ENCODE results near the gene EHBP1.
A peak's percentile ranks its signal among the peaks of the same experiment; 100 is the strongest.
"Not testable (repeated sequence)": the region's sequence is repeated elsewhere in the genome, so short reads cannot be mapped to it uniquely, and the experiment has no call there.

The EHBP1 gene

DNA sequence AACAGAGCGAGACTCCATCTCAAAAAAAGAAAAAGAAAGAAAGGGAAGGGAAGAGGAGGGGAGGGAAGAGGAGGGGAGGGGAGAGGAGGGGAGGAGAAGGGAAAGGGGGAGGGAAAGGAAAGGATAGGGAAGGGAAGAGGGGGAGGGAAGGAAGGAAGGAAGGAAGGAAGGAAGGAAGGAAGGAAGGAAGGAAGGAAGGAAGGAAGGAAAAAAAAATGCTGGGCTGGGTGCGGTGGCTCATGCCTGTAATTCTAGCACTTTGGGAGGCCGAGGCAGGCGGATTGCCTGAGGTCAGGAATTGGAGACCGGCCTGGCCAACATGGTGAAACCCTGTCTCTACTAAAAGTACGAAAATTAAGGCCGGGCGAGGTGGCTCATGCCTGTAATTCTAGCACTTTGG is 314.2 kb downstream of the EHBP1 start:
- not testable (repeated sequence) for DNase-seq (ENCODE audit: low spot score)

DNA sequence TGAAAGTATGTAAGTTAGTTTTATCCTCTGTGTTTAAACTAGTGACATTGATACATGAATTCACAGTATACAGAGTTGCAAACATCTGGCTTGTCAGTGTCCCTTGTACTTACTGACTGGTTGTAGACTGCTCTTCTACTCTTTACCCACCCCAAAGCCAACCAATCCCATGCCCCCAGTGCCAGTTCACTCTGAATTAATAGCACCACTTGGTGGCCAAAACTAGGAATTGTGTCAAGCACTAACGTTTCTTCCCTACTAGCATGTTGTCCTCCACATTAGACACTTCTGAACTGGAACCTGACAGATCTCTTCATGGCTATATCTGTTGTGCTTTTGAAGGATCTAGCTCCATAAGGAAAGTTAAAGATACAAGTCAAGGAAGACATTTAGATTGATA is 317.9 kb downstream of the EHBP1 start:
- peak; percentile 10 for DNase-seq (ENCODE audit: low spot score)

DNA sequence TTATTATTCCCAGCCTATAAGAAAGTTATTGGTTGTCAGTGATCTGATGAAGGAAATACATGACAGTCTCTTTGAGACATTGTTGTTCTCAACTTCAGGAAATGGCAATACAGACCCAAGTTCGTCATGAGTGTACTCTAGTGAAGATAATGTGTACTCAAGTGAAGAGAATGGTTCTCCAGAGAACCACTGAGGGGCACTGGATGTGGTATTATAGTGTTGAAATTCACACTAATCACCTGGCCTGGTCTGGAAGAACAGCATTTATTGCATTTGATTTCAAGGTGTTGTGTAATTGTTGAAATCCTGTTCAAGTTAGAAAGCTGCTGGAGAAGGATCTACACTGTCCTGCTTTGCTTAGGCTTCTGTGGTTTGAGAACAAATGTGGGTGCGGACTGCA is 321.7 kb downstream of the EHBP1 start:
- no peak for DNase-seq (ENCODE audit: low spot score)

DNA sequence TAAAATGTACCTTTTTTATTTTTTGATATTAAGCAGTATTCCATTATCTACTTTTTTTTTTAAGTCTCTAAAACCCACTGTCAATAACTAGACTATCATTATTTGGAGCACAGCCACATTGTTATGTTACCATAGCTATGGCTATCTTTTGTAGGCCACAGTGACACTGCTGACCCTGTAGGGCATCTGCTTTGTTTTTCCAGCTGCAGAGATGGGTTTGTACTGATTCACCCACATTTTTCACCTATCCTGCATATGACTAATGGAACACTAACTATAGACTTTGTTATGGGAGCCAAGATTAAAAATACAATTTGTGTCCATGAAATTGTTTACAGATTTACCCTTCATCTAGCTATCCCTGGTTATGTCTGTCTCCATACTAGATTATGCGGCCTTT is 323.5 kb downstream of the EHBP1 start:
- no peak for DNase-seq (ENCODE audit: low spot score)

- DNase-seq (ENCODE audit: low spot score): no peak
These were observed 329.0 kb downstream of the EHBP1 start for GRCh38 chr2:63034526-63034925.

GRCh38 chr2:63035169-63035568 is 329.7 kb downstream of the EHBP1 start:
- no peak for DNase-seq (ENCODE audit: low spot score)

DNA sequence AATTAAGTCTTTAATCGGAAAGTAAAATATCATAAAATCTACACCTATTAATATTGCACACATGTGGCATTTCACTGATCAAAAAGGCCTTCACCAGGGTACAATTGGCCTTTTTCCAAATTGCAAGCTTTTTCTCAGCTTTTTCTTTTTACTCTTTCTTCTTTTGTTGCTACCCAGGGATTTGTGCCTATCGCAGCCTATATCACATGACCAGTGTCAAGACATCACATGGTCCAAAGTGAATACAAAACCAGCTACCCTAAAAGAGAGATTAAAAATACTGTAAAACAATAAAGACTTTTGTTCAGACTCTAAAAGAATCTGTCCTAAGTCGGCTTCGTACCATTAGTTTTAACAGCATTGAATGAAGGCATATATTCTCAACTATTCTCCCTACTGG is 330.1 kb downstream of the EHBP1 start:
- peak; percentile 46 for DNase-seq (ENCODE audit: low spot score)

DNA sequence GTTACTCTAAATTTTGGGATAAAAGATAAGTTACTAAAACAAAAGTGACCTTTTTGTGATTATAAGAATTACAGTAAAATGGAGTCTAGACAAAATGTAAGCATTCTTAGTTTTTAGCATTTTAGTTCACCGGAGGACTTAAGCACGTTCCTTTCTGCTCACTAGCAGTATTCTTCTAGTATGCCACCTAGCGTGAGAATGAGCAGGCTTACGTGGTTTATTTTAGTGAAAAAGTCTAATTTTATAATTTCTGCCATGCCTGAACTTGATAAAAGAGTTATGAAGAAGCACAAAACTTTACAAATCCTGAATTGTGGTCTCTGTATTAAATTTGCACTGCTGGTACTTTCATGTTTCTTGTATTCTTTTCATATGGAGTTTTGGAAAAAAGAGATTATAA is 332.5 kb downstream of the EHBP1 start:
- no peak for DNase-seq (ENCODE audit: low spot score)

DNA sequence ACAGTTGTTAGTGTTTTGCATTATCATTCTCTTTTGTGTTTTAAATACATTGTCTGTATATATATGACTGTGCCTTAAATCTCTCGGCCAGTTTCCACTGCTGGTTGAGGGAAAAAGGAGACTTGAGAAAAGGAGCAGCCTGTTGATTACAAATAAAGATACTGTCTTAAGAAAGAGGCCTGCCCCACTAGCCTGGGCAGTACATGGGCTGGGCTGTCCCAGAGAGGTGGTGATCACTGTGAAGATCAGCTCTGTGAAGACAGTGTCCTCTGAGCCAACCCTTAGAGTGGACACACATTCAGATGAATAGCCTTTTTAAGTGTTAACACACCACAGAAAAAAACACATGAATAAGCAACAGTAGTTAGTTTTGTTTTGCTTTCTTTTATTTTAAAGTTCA is 335.1 kb downstream of the EHBP1 start:
- DNase-seq (ENCODE audit: low spot score): no peak

- DNase-seq (ENCODE audit: low spot score): no peak
These were observed 336.1 kb downstream of the EHBP1 start for GRCh38 chr2:63041592-63041991.

- DNase-seq (ENCODE audit: low spot score): no peak
These were observed 339.1 kb downstream of the EHBP1 start for GRCh38 chr2:63044362-63045327.

DNA sequence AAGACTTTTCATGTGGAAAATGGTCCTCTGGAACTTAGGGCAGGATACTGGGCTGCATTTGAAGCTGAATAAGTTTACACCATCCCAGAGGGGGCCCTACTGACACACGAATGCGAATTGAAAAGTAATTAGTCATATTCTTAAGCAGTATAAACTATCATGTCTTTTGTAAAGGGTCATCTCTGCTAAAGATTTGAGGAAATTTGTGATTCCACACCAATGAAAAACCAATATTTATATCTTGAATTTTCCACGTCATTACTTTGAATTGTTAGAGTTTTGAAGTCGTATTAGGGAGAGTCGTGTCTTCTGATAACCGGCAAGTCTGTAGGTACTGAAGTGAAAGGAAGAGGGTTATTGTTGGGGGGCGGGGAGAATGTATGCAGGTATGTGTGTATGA is 341.0 kb downstream of the EHBP1 start:
- no peak for DNase-seq (ENCODE audit: low spot score)

GRCh38 chr2:63046961-63047320 is 341.4 kb downstream of the EHBP1 start:
- DNase-seq (ENCODE audit: low spot score): peak; percentile 24

- no peak for DNase-seq (ENCODE audit: low spot score)
These were observed 342.1 kb downstream of the EHBP1 start for GRCh38 chr2:63047321-63048279.

GRCh38 chr2:63048367-63049171 is 343.1 kb downstream of the EHBP1 start:
- no peak for DNase-seq (ENCODE audit: low spot score)

DNA sequence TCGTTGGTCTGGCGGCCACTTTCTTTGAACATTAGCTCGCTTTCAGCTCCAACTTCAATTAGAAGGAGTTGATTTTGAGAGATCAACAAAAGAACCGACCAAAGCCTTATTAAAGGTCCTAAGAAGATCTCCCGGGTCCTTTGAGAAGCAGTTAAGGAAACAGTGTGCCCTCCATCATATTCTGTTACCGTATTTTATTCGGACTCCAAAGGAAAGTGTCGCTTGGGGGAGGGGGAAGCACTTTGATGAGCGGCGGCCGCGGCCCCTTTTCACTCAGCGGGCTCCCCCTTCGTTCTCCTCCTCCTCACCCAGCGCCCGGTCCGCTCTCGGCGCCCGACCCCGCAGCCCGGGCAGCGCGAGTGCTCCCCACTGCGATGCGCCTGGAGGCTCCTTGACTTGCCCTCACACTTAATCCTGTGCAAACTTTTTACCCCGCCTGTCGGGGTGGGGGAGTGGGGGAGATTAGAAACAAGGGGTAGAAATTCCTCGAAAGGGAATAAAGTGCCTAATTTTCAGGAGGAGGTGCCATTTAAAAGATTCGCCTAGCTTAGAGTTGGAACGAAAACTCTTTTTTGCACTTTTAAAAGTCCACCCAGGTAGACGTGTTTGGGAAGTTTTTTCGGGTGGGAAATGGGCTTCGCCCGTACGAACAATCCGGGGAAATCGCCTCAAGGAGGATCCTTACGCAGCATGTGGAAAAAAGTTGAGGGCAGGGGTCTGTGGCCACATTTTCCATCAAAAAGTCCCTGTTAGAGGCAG is 343.9 kb downstream of the EHBP1 start:
- DNase-seq (ENCODE audit: low spot score): no peak

GRCh38 chr2:63049970-63050333 is 344.4 kb downstream of the EHBP1 start:
- DNase-seq (ENCODE audit: low spot score): peak; percentile 24

DNA sequence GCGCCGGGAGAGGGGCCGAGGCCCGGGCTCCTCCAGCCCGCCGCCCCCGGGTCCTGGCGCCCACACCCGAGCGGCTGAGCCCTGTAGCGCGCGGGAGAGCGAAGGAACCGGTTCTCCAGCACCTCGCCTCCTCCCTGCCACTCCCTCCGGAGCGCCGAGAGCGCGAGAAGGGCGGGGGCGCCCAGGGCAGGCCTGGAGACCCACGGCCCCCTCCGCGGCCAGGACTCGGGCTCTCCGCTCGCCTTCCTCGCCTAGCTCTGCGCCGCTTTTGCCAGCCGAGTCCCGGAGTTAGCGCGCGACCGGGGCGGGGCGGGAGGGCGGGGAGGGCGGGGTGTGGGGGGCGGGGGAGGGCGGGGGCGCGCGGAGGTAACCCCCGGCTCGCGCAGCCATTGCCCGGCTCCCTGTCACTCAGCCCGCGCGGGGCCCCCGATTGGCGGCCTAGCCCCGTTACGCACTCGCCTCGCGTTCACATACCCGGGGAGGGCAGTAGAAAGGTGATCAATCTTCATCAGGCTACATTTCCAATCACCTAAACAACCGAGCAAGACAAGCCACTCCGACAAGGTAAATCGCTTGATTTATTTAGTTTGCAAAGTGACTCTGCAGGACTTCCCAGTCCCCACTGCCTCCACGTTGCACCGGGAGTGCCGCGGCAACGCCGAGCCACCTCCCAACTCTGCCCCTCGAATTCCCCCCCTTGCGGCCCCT is 345.0 kb downstream of the EHBP1 start, which contains the start of gene OTX1:
TSS of gene OTX1 (plus strand) at position 497 of the 708 bp plus-strand sequence. CDS start 2,161 bp downstream, outside the sequence.
- DNase-seq (ENCODE audit: low spot score): peak; percentile 84

GRCh38 chr2:63051042-63051794 is 345.7 kb downstream of the EHBP1 start:
- DNase-seq (ENCODE audit: low spot score): no peak
